ENCODE results near the gene ZC3H15. TPM values are rescaled to one million over a fixed set of nuclear protein-coding genes. Genes with fewer than 3 reads are reported as not detected.

The ZC3H15 gene
- total RNA-seq, 1 experiment from 2014 or later = 60.9 TPM

GRCh38 chr2:186456941-186457340 lies 29.1 kb upstream of the ZC3H15 start:
- Mint-ChIP-seq H3K36me3 (no peaks in the 10 kb centered on the region), H3K4me1 (no peaks in the 10 kb centered on the region), H3K27ac (no peak overlapping the region), H3K27me3 (ENCODE audit: low read depth) (no peaks in the 10 kb centered on the region), H3K9me3 (peaks cover 5% of the 10 kb centered on the region), H3K4me3 (no peak overlapping the region)
- DNase-seq (ENCODE audit: low spot score) = no peak
- TF ChIP-seq ZBTB21 (CRISPR knock-in tag; IDR thresholded peaks at IDR 0.05; ENCODE audit: borderline replicate concordance) (no peak), ZNF423 (CRISPR knock-in tag; IDR thresholded peaks at IDR 0.05) (no peak), HMGXB4 (CRISPR knock-in tag; IDR thresholded peaks at IDR 0.05) (no peak), ZNF263 (CRISPR knock-in tag; IDR thresholded peaks at IDR 0.05; ENCODE audit: low read depth) (no peak), USF2 (CRISPR knock-in tag; IDR thresholded peaks at IDR 0.05) (no peak), AFF4 (CRISPR knock-in tag; IDR thresholded peaks at IDR 0.05; ENCODE audit: borderline replicate concordance) (no peak), ELF4 (CRISPR knock-in tag; IDR thresholded peaks at IDR 0.05; ENCODE audit: low read depth) (no peak)
- ChIA-PET POLR2A (no interaction called here), CTCF (no interaction called here)
- no peak for ATAC-seq

GRCh38 chr2:186457908-186458307 lies 28.2 kb upstream of the ZC3H15 start:
- ChIA-PET POLR2A (no interaction called here), CTCF (interaction anchor here (1.2 kb wide), 1 partner anchor 478 kb away, joined by 4 read pairs; no protein-coding TSS in a partner anchor)
- ATAC-seq = no peak
- Mint-ChIP-seq H3K4me3 (no peak overlapping the region), H3K27ac (no peak overlapping the region), H3K4me1 (no peaks in the 10 kb centered on the region), H3K9me3 (peaks cover 5% of the 10 kb centered on the region), H3K27me3 (ENCODE audit: low read depth) (no peaks in the 10 kb centered on the region), H3K36me3 (no peaks in the 10 kb centered on the region)
- DNase-seq (ENCODE audit: low spot score) = no peak
- TF ChIP-seq NR1H2 (CRISPR knock-in tag; IDR thresholded peaks at IDR 0.05) (no peak), IRF1 (CRISPR knock-in tag; IDR thresholded peaks at IDR 0.05) (no peak), E2F5 (CRISPR knock-in tag; IDR thresholded peaks at IDR 0.05) (no peak), HMGA2 (CRISPR knock-in tag; IDR thresholded peaks at IDR 0.05) (no peak), GRHL2 (CRISPR knock-in tag; IDR thresholded peaks at IDR 0.05; ENCODE audit: insufficient replicate concordance, severe bottlenecking) (no peak), AFF4 (CRISPR knock-in tag; IDR thresholded peaks at IDR 0.05; ENCODE audit: borderline replicate concordance) (no peak), RORB (CRISPR knock-in tag; IDR thresholded peaks at IDR 0.05) (no peak), MYBL2 (CRISPR knock-in tag; IDR thresholded peaks at IDR 0.05) (no peak), E2F1 (CRISPR knock-in tag; IDR thresholded peaks at IDR 0.05) (no peak), PREB (CRISPR knock-in tag; IDR thresholded peaks at IDR 0.05; ENCODE audit: borderline replicate concordance) (no peak), NFATC4 (CRISPR knock-in tag; IDR thresholded peaks at IDR 0.05) (no peak), USF2 (CRISPR knock-in tag; IDR thresholded peaks at IDR 0.05) (no peak), MLX (CRISPR knock-in tag; IDR thresholded peaks at IDR 0.05) (no peak)
